IMR-90 (cell line): ENCODE data around the gene ZNF410. TPM values are rescaled to one million over a fixed set of nuclear protein-coding genes. Genes with fewer than 3 reads are reported as not detected.
A peak's percentile ranks its signal among the peaks of the same experiment; 100 is the strongest.

Source experiments
- ATAC-seq: fragments of 200-7000 bp; cut with Tn5 transposase; 2 replicates; pipeline ENCODE4 v1.9.1; 2020; ENCODE audit warnings: low read depth, mild to moderate bottlenecking, moderate library complexity
- BruUV-seq: library from RNA; stranded (reverse); fragments of 400-500 nt; replicated peaks from 2 replicates; lab custom pipeline; 2021; lab: Mats Ljungman, UMichigan
- CTCF ChIA-PET: fragments of 300-600 bp; formaldehyde crosslinking; extraction: SDS; loops from one replicate; lab custom pipeline; 2021; ENCODE audit warnings: antibody characterized with exemption; lab: Yijun Ruan, JAX
- POLR2A ChIA-PET: fragments of 300-600 bp; sonication (Branson Sonifier 250); formaldehyde crosslinking; loops from one replicate; lab custom pipeline; 2022; ENCODE audit warnings: antibody characterized with exemption; ENCODE audit not compliant: unreplicated experiment; lab: Charles Lee
- DNase-seq: peaks from one replicate; pipeline ENCODE4 v3.0.0; 2013
- H2AFZ ChIP-seq: replicated peaks from 2 replicates; pipeline ENCODE3; 2013; ENCODE audit warnings: low read length, mild to moderate bottlenecking; ENCODE audit not compliant: poor library complexity
- H2AK5ac ChIP-seq: 2 replicates; pipeline ENCODE4 v1.6.1; 2013; ENCODE audit warnings: low read depth, low read length, inconsistent platforms
- H2AK9ac ChIP-seq: replicated peaks from 2 replicates; pipeline ENCODE3; 2013; ENCODE audit warnings: mild to moderate bottlenecking, low read depth, low read length, moderate library complexity; ENCODE audit not compliant: poor library complexity
- H2BK120ac ChIP-seq: 2 replicates; pipeline ENCODE4 v1.6.1; 2013; ENCODE audit warnings: low read depth, low read length, inconsistent platforms
- H2BK15ac ChIP-seq: 3 replicates; pipeline ENCODE4 v1.6.1; 2013; ENCODE audit warnings: low read depth, low read length, inconsistent platforms
- H2BK20ac ChIP-seq: 2 replicates; pipeline ENCODE4 v1.6.1; 2013; ENCODE audit warnings: low read depth, mild to moderate bottlenecking, inconsistent platforms, low read length, moderate library complexity
- H2BK5ac ChIP-seq: 2 replicates; pipeline ENCODE4 v1.6.1; 2013; ENCODE audit warnings: mild to moderate bottlenecking, low read depth, low read length, inconsistent platforms; ENCODE audit not compliant: poor library complexity, severe bottlenecking
- H3K14ac ChIP-seq: replicated peaks from 2 replicates; pipeline ENCODE4 v1.6.1; 2013; ENCODE audit warnings: low read depth, low read length, inconsistent platforms
- H3K18ac ChIP-seq: 2 replicates; pipeline ENCODE4 v1.6.1; 2013; ENCODE audit warnings: low read depth, low read length, control low read depth
- H3K23ac ChIP-seq: 2 replicates; pipeline ENCODE4 v1.6.1; 2013; ENCODE audit warnings: low read depth, low read length, inconsistent platforms
- H3K27ac ChIP-seq: 2 replicates; pipeline ENCODE4 v1.5.1; 2013; ENCODE audit warnings: mild to moderate bottlenecking, control low read depth, low read length; ENCODE audit not compliant: insufficient read depth
- H3K27me3 ChIP-seq: 2 replicates; pipeline ENCODE4 v1.6.1; 2013; ENCODE audit warnings: low read length; ENCODE audit not compliant: control insufficient read depth, insufficient read depth
- H3K36me3 ChIP-seq: 2 replicates; pipeline ENCODE4 v1.6.1; 2013; ENCODE audit warnings: low read length, mixed read lengths; ENCODE audit not compliant: control insufficient read depth, insufficient read depth
- H3K4ac ChIP-seq: 2 replicates; pipeline ENCODE4 v1.6.1; 2013; ENCODE audit warnings: low read depth, low read length, inconsistent platforms
- H3K4me1 ChIP-seq: 2 replicates; pipeline ENCODE4 v1.6.1; 2013; ENCODE audit warnings: low read length, mixed read lengths; ENCODE audit not compliant: control insufficient read depth, insufficient read depth
- H3K4me2 ChIP-seq: 2 replicates; pipeline ENCODE4 v1.6.1; 2013; ENCODE audit warnings: low read depth, mild to moderate bottlenecking, control low read depth, low read length, moderate library complexity
- H3K4me3 ChIP-seq: 2 replicates; pipeline ENCODE4 v1.5.1; 2013; ENCODE audit warnings: low read depth, mild to moderate bottlenecking, control low read depth, low read length, moderate library complexity; ENCODE audit not compliant: insufficient read depth
- H3K56ac ChIP-seq: 2 replicates; pipeline ENCODE4 v1.6.1; 2013; ENCODE audit warnings: low read length, inconsistent platforms; ENCODE audit not compliant: insufficient read depth; ENCODE audit errors: extremely low read depth
- H3K79me1 ChIP-seq, 2 experiments: 2 replicates each; pipeline ENCODE4 v1.6.1; 2013; ENCODE audit warnings: low read length in 2 of 2, inconsistent platforms in 1 of 2, low read depth in 1 of 2
- H3K9ac ChIP-seq: 2 replicates; pipeline ENCODE4 v1.6.1; 2013; ENCODE audit warnings: low read depth, low read length, control low read depth
- H3K9me1 ChIP-seq: 2 replicates; pipeline ENCODE4 v1.6.1; 2013; ENCODE audit warnings: low read length, inconsistent platforms; ENCODE audit not compliant: insufficient read depth
- H3K9me3 ChIP-seq: 2 replicates; pipeline ENCODE4 v1.6.1; 2013; ENCODE audit warnings: low read length; ENCODE audit not compliant: control insufficient read depth, insufficient read depth
- H4K20me1 ChIP-seq: 2 replicates; pipeline ENCODE4 v1.6.1; 2013; ENCODE audit warnings: low read length, inconsistent platforms; ENCODE audit not compliant: insufficient read depth
- H4K5ac ChIP-seq: 2 replicates; pipeline ENCODE4 v1.6.1; 2013; ENCODE audit warnings: mild to moderate bottlenecking, low read depth, low read length, control low read depth
- H4K8ac ChIP-seq, 2 experiments: 2 replicates each; pipeline ENCODE4 v1.6.1; 2013; ENCODE audit warnings: low read depth in 2 of 2, low read length in 2 of 2, control low read depth in 1 of 2, inconsistent platforms in 1 of 2
- H4K91ac ChIP-seq: 2 replicates; pipeline ENCODE4 v1.6.1; 2013; ENCODE audit warnings: low read depth, low read length, inconsistent platforms; ENCODE audit not compliant: insufficient read depth
- BHLHE40 ChIP-seq: fragments of 150-350 bp; IDR thresholded peaks from 2 replicates; pipeline ENCODE4 v1.6.1; 2016; ENCODE audit warnings: mild to moderate bottlenecking, low read depth, low read length
- CEBPB ChIP-seq: IDR thresholded peaks from 2 replicates; pipeline ENCODE4 v1.6.1; 2012; ENCODE audit warnings: low read depth, low read length, improper control_type of control experiment
- FOS ChIP-seq: fragments of 150-350 bp; IDR thresholded peaks from 2 replicates; pipeline ENCODE4 v1.6.1; 2016; ENCODE audit warnings: low read depth, low read length
- MAFK ChIP-seq: IDR thresholded peaks from 2 replicates; pipeline ENCODE4 v1.6.1; 2012; ENCODE audit warnings: low read depth, low read length, improper control_type of control experiment
- MXI1 ChIP-seq: IDR thresholded peaks from 2 replicates; pipeline ENCODE4 v1.6.1; 2012; ENCODE audit warnings: low read depth, mild to moderate bottlenecking, low read length, moderate library complexity, borderline replicate concordance
- POLR2A ChIP-seq: IDR thresholded peaks from 2 replicates; pipeline ENCODE4 v1.6.1; 2012; ENCODE audit warnings: mild to moderate bottlenecking, low read depth, low read length
- RFX5 ChIP-seq: IDR thresholded peaks from 2 replicates; pipeline ENCODE4 v1.8.0; 2012; ENCODE audit warnings: low read depth, mild to moderate bottlenecking, low read length, moderate library complexity
- WGBS, 2 experiments: methylation state at CpG; one replicate each; pipeline versions ENCODE4 v1.1.5 to v1.1.7; 2013; ENCODE audit warnings: missing lambda C conversion rate in 2 of 2; ENCODE audit not compliant: insufficient read length in 1 of 2; ENCODE audit errors: extremely low coverage in 2 of 2; 5-methylcytosine and 5-hydroxymethylcytosine counted together
- dilution Hi-C: fragments of 300-500 bp; cut with HindIII; formaldehyde crosslinking; loops from one replicate; pipeline ENCODE4 v1.14.3; 2018; ENCODE audit warnings: low sequenced_read_pairs; ENCODE audit not compliant: unreplicated experiment
- in situ Hi-C: fragments of 300-500 bp; cut with MboI; formaldehyde crosslinking; loops from 3 replicates; pipeline ENCODE4 v1.14.3; 2019; ENCODE audit warnings: low sequenced_read_pairs, inconsistent platforms, mixed read lengths
- intact Hi-C: fragments of 100-400 bp; cut with micrococcal nuclease; formaldehyde crosslinking; loops from 2 replicates; pipeline ENCODE4 v1.10.0; 2022
- polyA plus RNA-seq, 3 experiments: library from polyadenylated mRNA; depleted of rRNA; stranded (reverse); fragments of >200 nt; gene quantifications; 2 replicates each; pipeline ENCODE4 v1.2.3, GENCODE V29; 2012; ENCODE audit warnings: low replicate concordance in 1 of 3
- total RNA-seq: library from RNA; depleted of rRNA; stranded (reverse); fragments of >200 nt; gene quantifications from 2 replicates; pipeline ENCODE4 v1.2.3, GENCODE V29; 2012
- TF ChIP-seq, protein P1 (sequence below): fragments of 150-350 bp; IDR thresholded peaks from 2 replicates; pipeline ENCODE4 v1.6.1; 2016; ENCODE audit warnings: low read depth, mild to moderate bottlenecking, low read length, moderate library complexity, borderline replicate concordance
- TF ChIP-seq, protein P2 (sequence below): conservative IDR thresholded peaks from 2 replicates; pipeline ENCODE4 v1.5.1; 2012; ENCODE audit warnings: mild to moderate bottlenecking, low read depth, low read length, improper control_type of control experiment
- TF ChIP-seq, protein P3 (sequence below): fragments of 150-350 bp; IDR thresholded peaks from 2 replicates; pipeline ENCODE4 v1.6.1; 2017; ENCODE audit warnings: mild to moderate bottlenecking, antibody characterized with exemption, low read length, low read depth

The ZNF410 gene
- total and polyA plus RNA-seq, 2 of the 4 experiments (the other 2 are of a cell fraction) = 27.9 to 89.1 TPM

DNA sequence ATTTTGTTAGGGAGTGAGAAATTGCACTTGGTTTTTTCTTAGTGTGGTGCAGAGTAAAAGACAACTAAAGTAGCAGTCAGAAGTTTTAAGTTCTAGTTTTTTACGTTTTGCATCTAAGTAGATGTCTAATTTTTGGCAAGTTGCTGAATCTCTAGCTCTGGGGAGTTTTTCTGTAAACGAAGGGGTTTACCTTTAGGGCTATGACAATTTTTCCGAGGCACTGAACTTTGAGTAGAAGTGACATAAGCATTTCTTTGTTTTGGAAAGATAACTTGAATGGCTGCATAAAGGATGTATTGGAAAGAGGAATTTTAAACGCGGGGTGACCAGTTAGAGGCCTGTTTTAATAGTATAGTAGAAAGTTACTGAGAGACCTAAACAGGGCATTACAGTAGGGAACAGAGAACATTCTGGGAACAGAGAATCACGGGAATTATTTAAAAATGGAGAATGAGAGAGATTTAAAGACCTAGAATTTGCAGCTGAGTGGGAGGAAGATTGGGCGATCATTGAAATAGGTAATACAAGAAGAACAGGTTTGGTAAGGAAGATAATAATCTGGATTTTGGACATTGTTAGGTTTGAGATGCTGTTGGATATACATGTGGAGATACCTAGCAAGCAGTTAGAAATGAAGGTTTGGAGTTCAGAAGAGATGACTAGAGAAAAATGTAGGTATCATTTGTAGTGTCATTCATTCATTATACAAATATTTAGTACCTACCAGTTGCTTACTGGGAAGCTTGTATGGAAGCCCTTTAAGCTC is 1.2 kb downstream of the ZNF410 start:
- Histone ChIP-seq H3K56ac (no peak overlapping the region), H2BK15ac (no peak overlapping the region), H4K20me1 (peaks cover 35% of the 10 kb centered on the region), H3K4ac (no peak overlapping the region), H2AK5ac (no peak overlapping the region), H2BK120ac (no peak overlapping the region), H4K8ac (no peak overlapping the region), H3K27ac (no peak overlapping the region), H3K4me2 (peak overlapping the region; percentile 91), H4K5ac (no peak overlapping the region), H3K9ac (peak overlapping the region; percentile 90; the same call in 1 of the 2 replicates), H2BK5ac (peak overlapping the region; percentile 19), H3K9me3 (no peaks in the 10 kb centered on the region), H3K4me1 (peaks cover 2% of the 10 kb centered on the region; the same call in 1 of the 2 replicates), H3K79me1 (peaks cover 0 to 29% of the 10 kb centered on the region in 2 experiments; a peak in 2 of 4 replicates), H3K23ac (0 out of 2 replicates have a peak overlapping the region, but pooled peaks have one; percentile 60), H3K14ac (no peak overlapping the region), H4K91ac (no peak overlapping the region), H3K36me3 (no peaks in the 10 kb centered on the region; the same call in 1 of the 2 replicates), H3K4me3 (peak overlapping the region; percentile 56; the same call in 1 of the 2 replicates), H2AK9ac (no peak overlapping the region), H3K18ac (no peak overlapping the region), H3K9me1 (no peaks in the 10 kb centered on the region; the same call in none of the 2 replicates), H2BK20ac (no peak overlapping the region), H2AFZ (no peak overlapping the region), H3K27me3 (no peaks in the 10 kb centered on the region)
- BruUV-seq = TSS peak; percentile 37
- no peak for TF ChIP-seq CEBPB
- TF ChIP-seq, protein P1, sequence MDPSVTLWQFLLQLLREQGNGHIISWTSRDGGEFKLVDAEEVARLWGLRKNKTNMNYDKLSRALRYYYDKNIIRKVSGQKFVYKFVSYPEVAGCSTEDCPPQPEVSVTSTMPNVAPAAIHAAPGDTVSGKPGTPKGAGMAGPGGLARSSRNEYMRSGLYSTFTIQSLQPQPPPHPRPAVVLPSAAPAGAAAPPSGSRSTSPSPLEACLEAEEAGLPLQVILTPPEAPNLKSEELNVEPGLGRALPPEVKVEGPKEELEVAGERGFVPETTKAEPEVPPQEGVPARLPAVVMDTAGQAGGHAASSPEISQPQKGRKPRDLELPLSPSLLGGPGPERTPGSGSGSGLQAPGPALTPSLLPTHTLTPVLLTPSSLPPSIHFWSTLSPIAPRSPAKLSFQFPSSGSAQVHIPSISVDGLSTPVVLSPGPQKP = no peak
- no peak for TF ChIP-seq MXI1
- TF ChIP-seq, protein P2, sequence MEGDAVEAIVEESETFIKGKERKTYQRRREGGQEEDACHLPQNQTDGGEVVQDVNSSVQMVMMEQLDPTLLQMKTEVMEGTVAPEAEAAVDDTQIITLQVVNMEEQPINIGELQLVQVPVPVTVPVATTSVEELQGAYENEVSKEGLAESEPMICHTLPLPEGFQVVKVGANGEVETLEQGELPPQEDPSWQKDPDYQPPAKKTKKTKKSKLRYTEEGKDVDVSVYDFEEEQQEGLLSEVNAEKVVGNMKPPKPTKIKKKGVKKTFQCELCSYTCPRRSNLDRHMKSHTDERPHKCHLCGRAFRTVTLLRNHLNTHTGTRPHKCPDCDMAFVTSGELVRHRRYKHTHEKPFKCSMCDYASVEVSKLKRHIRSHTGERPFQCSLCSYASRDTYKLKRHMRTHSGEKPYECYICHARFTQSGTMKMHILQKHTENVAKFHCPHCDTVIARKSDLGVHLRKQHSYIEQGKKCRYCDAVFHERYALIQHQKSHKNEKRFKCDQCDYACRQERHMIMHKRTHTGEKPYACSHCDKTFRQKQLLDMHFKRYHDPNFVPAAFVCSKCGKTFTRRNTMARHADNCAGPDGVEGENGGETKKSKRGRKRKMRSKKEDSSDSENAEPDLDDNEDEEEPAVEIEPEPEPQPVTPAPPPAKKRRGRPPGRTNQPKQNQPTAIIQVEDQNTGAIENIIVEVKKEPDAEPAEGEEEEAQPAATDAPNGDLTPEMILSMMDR = no peak
- no peak for TF ChIP-seq RFX5
- no peak for TF ChIP-seq BHLHE40
- TF ChIP-seq MAFK = no peak
- TF ChIP-seq POLR2A = no peak
- no peak for TF ChIP-seq FOS
- TF ChIP-seq, protein P3, sequence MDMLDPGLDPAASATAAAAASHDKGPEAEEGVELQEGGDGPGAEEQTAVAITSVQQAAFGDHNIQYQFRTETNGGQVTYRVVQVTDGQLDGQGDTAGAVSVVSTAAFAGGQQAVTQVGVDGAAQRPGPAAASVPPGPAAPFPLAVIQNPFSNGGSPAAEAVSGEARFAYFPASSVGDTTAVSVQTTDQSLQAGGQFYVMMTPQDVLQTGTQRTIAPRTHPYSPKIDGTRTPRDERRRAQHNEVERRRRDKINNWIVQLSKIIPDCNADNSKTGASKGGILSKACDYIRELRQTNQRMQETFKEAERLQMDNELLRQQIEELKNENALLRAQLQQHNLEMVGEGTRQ = no peak
- intact Hi-C loops (loop anchor here (2.0 kb wide), 1 partner anchor 101 kb away; no protein-coding TSS in a partner anchor), dilution Hi-C loops (no loop called here), in situ Hi-C loops (no loop called here)
- ChIA-PET POLR2A (interaction anchor here (1.0 kb wide), 1 partner anchor 15 kb away, joined by 5 read pairs; no protein-coding TSS in a partner anchor), CTCF (interaction anchor here (0.6 kb wide), 1 partner anchor 410 kb away, joined by 3 read pairs; no protein-coding TSS in a partner anchor)
- WGBS, 2 experiments = 47% methylated on average over 5 of the region's 7 CpGs; no CpG with 5 or more reads in 1 of the 2 experiments
- no peak for ATAC-seq
- DNase-seq = no peak
